Kidney epithelial cell (primary cell): ENCODE measurements around the gene SEC14L6. TPM values are rescaled to one million over a fixed set of nuclear protein-coding genes. Genes with fewer than 3 reads are reported as not detected.

ENCODE experiments used
- DNase-seq: peaks from one replicate; pipeline ENCODE4 v3.0.0-alpha.2; 2010; ENCODE audit warnings: low read depth
- H3K27me3 ChIP-seq: 2 replicates; pipeline ENCODE4 v1.6.0; 2011; ENCODE audit warnings: low read length; ENCODE audit not compliant: control insufficient read depth, insufficient read depth
- H3K36me3 ChIP-seq: 2 replicates; pipeline ENCODE4 v1.5.1; 2011; ENCODE audit warnings: low read length; ENCODE audit not compliant: control insufficient read depth, insufficient read depth
- H3K4me3 ChIP-seq: 2 replicates; pipeline ENCODE4 v1.5.1; 2011; ENCODE audit warnings: low read depth, mild to moderate bottlenecking, control low read depth, low read length
- total RNA-seq: library from RNA; depleted of rRNA; stranded (reverse); fragments of >200 nt; gene quantifications from 2 replicates; pipeline ENCODE4 v1.2.3, GENCODE V29; 2015
- TF ChIP-seq, protein P1 (sequence below): IDR thresholded peaks from 2 replicates; pipeline ENCODE4 v1.5.1; 2011; ENCODE audit warnings: mild to moderate bottlenecking, moderate library complexity, low read length, control low read depth, inconsistent platforms; ENCODE audit not compliant: insufficient read depth, poor library complexity, severe bottlenecking

The SEC14L6 gene
- total RNA-seq, 1 donor from 2014 or later: 3.7 TPM

DNA sequence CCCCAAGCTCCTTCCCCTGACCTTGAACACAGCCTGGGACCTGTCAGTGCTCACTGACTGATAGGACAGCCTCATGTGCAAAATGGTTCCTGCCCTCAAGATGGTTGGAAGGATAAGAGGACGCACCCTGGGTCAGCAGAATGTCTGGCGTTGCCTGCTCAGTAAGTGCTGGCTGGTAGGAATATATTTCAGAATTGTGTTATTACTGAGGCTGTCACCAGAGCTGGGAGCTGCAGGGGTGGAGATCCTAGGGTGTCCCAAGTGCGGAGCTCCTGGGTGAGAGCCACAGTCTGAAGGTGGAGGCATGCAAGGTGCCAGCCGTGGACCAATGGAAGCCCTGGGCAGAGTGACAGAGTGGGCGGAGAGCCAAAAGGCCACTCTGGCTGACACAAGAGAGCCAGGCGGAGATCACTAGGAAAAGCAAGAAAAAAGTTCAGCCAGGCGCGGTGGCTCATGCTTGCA, 40.0 kb downstream of the SEC14L6 start:
- TF ChIP-seq, protein P1, sequence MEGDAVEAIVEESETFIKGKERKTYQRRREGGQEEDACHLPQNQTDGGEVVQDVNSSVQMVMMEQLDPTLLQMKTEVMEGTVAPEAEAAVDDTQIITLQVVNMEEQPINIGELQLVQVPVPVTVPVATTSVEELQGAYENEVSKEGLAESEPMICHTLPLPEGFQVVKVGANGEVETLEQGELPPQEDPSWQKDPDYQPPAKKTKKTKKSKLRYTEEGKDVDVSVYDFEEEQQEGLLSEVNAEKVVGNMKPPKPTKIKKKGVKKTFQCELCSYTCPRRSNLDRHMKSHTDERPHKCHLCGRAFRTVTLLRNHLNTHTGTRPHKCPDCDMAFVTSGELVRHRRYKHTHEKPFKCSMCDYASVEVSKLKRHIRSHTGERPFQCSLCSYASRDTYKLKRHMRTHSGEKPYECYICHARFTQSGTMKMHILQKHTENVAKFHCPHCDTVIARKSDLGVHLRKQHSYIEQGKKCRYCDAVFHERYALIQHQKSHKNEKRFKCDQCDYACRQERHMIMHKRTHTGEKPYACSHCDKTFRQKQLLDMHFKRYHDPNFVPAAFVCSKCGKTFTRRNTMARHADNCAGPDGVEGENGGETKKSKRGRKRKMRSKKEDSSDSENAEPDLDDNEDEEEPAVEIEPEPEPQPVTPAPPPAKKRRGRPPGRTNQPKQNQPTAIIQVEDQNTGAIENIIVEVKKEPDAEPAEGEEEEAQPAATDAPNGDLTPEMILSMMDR: no peak
- H3K36me3 ChIP-seq: no peaks in the 10 kb centered on the region
- no peak for DNase-seq
- no peak overlapping the region for H3K4me3 ChIP-seq
- H3K27me3 ChIP-seq: peaks cover 8% of the 10 kb centered on the region

DNA sequence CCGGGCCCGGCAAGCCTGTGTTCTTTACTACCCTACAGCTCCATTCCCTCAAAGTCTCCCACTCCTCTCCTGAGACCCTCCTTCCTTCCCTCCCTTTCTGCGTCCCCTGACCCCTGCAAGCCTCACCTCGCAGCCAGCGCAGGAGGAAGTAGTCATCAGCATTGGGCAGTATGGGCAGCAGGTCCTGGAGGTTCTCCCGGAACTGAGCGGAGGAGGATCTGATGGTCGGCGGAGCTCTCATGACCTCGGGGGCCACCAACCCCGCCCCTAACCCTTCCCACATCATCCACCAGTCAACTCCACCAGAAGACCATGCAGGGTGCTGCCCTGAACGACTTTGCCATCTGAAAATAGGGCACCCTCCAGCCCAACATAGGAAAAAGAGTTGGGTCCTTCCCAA, 43.0 kb downstream of the SEC14L6 start:
- no peaks in the 10 kb centered on the region for H3K36me3 ChIP-seq
- H3K27me3 ChIP-seq: peaks cover 10% of the 10 kb centered on the region
- H3K4me3 ChIP-seq: no peak overlapping the region
- TF ChIP-seq, protein P1: no peak
- DNase-seq: no peak

DNA sequence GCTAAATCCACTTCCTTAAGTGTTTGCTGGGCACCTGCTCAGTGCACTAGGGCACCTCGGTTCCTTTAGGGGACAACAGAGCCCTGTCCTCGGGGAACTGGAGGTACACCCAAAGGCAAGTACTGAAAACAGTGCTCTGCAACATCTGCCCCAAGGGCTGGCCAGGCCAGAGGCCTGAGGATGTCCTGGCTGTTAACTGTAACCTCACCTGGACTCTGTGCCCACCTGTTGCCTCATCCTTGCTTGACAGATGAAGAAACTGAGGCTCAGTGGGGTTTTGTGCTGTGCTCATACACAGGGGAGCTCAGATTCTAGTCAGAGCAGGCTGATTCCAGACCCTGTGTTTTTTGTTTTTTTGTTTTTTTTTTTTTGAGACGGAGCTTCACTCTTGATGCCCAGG, 43.6 kb downstream of the SEC14L6 start:
- no peak for DNase-seq
- no peaks in the 10 kb centered on the region for H3K36me3 ChIP-seq
- peaks cover 10% of the 10 kb centered on the region for H3K27me3 ChIP-seq
- TF ChIP-seq, protein P1: no peak
- H3K4me3 ChIP-seq: no peak overlapping the region

DNA sequence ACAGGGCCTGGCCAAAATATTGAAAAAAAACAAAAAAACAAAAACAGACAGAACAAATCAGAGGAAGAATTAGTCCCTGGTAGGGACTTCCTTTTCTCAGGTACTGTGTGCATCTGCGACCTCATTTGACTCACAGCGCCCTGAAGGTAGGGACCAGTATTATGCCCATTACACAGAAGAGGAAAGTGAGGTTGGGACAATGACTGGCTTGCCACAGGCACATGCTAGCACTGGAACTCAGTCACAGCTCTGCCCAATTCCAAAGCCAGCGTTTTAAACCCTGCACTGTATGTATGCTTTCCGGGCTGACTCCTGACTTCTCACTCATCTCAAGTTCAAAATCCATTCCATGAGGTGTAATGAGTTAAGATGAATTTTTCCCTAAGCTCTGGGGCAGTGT, 44.4 kb downstream of the SEC14L6 start:
- Histone ChIP-seq H3K27me3 (peaks cover 10% of the 10 kb centered on the region), H3K36me3 (no peaks in the 10 kb centered on the region), H3K4me3 (no peak overlapping the region)
- no peak for DNase-seq
- TF ChIP-seq, protein P1: no peak

DNA sequence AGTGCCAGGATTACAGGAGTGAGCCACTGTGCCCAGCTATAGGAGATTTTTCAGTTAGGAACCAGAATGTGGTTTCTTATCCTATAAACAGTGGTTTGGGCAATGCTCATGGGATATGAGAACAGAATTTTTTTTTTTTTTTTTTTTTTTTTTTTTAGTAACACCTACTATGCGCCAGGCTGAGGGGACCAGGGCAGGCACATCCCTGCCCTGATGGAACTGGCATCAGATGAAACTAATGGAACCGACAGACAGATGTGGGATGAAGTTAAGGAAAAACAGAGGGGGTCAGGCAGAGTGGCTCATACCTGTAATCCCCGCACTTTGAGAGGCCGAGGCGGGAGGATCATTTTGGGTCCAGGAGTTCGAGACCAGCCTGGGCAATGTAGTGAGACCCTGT, 45.9 kb downstream of the SEC14L6 start:
- DNase-seq: no peak
- TF ChIP-seq, protein P1: no peak
- H3K4me3 ChIP-seq: no peak overlapping the region
- H3K36me3 ChIP-seq: no peaks in the 10 kb centered on the region
- peaks cover 9% of the 10 kb centered on the region for H3K27me3 ChIP-seq

DNA sequence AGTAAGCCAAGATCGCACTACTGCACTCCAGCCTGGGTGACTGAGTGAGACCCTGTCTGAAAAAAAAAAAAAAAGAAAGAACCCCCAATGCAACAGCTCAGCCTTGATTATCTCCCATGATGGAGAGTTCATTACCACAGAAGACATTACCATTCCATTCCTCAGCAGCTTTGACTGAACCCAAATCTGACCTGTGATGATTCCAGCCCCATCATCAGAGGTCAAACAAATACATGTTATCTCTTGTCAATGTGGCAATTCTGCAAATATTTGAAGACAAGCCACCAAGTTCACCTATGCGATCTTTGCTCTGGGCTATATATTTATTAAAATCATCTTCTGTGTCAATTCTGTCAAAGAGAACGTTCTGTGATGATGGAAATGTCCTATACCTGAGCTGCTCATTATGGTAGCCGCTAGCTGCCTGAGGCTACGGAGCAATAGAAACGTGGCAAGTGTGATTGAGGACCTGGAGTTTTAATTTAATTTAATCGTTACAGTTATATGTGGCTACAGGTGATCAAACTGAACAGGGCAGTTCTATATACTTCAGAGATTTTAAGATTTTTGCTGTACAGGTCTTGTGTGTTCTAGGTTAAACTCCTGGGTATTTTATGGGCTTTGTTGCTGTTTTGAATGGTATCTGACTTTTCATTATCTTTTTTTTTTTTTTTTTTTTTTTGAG, 48.9 kb downstream of the SEC14L6 start:
- peaks cover 2% of the 10 kb centered on the region for H3K27me3 ChIP-seq
- no peak overlapping the region for H3K4me3 ChIP-seq
- H3K36me3 ChIP-seq: no peaks in the 10 kb centered on the region
- no peak for DNase-seq
- TF ChIP-seq, protein P1: no peak
